A549 (cell line): ENCODE measurements around the gene KRT76.

Source experiments
- BHLHE40 ChIP-seq: IDR thresholded peaks from 2 replicates; pipeline ENCODE4 v1.6.1; 2012; ENCODE audit warnings: low read depth, low read length, inconsistent platforms
- CEBPB ChIP-seq, 2 experiments: fragments of >200 bp in 1 of 2; sonication (Bioruptor Twin) in 1 of 2; formaldehyde crosslinking in 1 of 2; IDR thresholded peaks; 2 replicates each; pipeline ENCODE4 v1.6.1; 2012 to 2016
- CTCF ChIP-seq: fragments of >200 bp; sonication (Bioruptor Twin); formaldehyde crosslinking; IDR thresholded peaks from 3 replicates; pipeline ENCODE4 v1.5.1; 2016
- EHF ChIP-seq: fragments of 250-450 bp; sonication (Bioruptor Pico); IDR thresholded peaks from 2 replicates; pipeline ENCODE4 v1.5.0; 2020; ENCODE audit warnings: mild to moderate bottlenecking
- EP300 ChIP-seq, 2 experiments: fragments of >200 bp; sonication (Bioruptor Twin); formaldehyde crosslinking; IDR thresholded peaks; 2 replicates in 1 of 2; 3 replicates in 1 of 2; pipeline ENCODE4 v1.6.1; 2016 to 2017
- HOXB5 ChIP-seq: fragments of 250-450 bp; sonication (Bioruptor Pico); IDR thresholded peaks from 2 replicates; pipeline ENCODE4 v1.5.0; 2020; ENCODE audit warnings: mild to moderate bottlenecking, moderate library complexity
- JUN ChIP-seq, 2 experiments: fragments of >200 bp; sonication (Bioruptor Twin); formaldehyde crosslinking; IDR thresholded peaks; 2 replicates in 1 of 2; 3 replicates in 1 of 2; pipeline ENCODE4 v1.6.1; 2016 to 2017
- KDM5A ChIP-seq: fragments of 200-600 bp; sonication (generic); IDR thresholded peaks from 2 replicates; pipeline ENCODE4 v1.6.1; 2016; ENCODE audit warnings: antibody characterized with exemption, mild to moderate bottlenecking
- POLR2A ChIP-seq: IDR thresholded peaks from 2 replicates; pipeline ENCODE4 v1.6.1; 2012; ENCODE audit warnings: mild to moderate bottlenecking, low read length
- REST ChIP-seq: fragments of 200-600 bp; sonication (generic); IDR thresholded peaks from 2 replicates; pipeline ENCODE4 v1.6.1; 2016; ENCODE audit warnings: antibody characterized with exemption, mild to moderate bottlenecking, moderate library complexity
- RNF2 ChIP-seq: fragments of 200-600 bp; sonication (generic); IDR thresholded peaks from 2 replicates; pipeline ENCODE4 v1.6.1; 2016; ENCODE audit warnings: low read depth, mild to moderate bottlenecking, antibody characterized with exemption, moderate library complexity, borderline replicate concordance
- USF2 ChIP-seq: fragments of 450-650 bp; IDR thresholded peaks from 2 replicates; pipeline ENCODE4 v1.6.1; 2014; ENCODE audit warnings: antibody characterized with exemption
- ZNF302 ChIP-seq: fragments of 250-450 bp; sonication (Bioruptor Pico); IDR thresholded peaks from 2 replicates; pipeline ENCODE4 v1.9.0; 2021; ENCODE audit warnings: inconsistent platforms, mild to moderate bottlenecking, moderate library complexity

- no peak for TF ChIP-seq CEBPB (IDR thresholded peaks at IDR 0.05)
- TF ChIP-seq REST = no peak
- TF ChIP-seq EP300 (IDR thresholded peaks at IDR 0.05) = no peak
- no peak for TF ChIP-seq RNF2
- TF ChIP-seq KDM5A = no peak
- TF ChIP-seq USF2 = no peak
- no peak for TF ChIP-seq BHLHE40
- TF ChIP-seq POLR2A = no peak
- TF ChIP-seq EHF (CRISPR knock-in tag) = no peak
- no peak for TF ChIP-seq HOXB5
- no peak for TF ChIP-seq JUN (IDR thresholded peaks at IDR 0.05)
- TF ChIP-seq ZNF302 (CRISPR knock-in tag) = no peak
- TF ChIP-seq CTCF = no peak
Observed at GRCh38 chr12:52811191-52812072, 34.3 kb upstream of the KRT76 start.
